Measurements from ENCODE around the gene WFIKKN1. TPM values are rescaled to one million over a fixed set of nuclear protein-coding genes. Genes with fewer than 3 reads are reported as not detected.

The WFIKKN1 gene
- total and polyA plus RNA-seq, 2 of the 13 experiments (the other 11 are each of a cell fraction or from before 2014, with no cell fraction given) = 1.7 to 4.9 TPM

DNA sequence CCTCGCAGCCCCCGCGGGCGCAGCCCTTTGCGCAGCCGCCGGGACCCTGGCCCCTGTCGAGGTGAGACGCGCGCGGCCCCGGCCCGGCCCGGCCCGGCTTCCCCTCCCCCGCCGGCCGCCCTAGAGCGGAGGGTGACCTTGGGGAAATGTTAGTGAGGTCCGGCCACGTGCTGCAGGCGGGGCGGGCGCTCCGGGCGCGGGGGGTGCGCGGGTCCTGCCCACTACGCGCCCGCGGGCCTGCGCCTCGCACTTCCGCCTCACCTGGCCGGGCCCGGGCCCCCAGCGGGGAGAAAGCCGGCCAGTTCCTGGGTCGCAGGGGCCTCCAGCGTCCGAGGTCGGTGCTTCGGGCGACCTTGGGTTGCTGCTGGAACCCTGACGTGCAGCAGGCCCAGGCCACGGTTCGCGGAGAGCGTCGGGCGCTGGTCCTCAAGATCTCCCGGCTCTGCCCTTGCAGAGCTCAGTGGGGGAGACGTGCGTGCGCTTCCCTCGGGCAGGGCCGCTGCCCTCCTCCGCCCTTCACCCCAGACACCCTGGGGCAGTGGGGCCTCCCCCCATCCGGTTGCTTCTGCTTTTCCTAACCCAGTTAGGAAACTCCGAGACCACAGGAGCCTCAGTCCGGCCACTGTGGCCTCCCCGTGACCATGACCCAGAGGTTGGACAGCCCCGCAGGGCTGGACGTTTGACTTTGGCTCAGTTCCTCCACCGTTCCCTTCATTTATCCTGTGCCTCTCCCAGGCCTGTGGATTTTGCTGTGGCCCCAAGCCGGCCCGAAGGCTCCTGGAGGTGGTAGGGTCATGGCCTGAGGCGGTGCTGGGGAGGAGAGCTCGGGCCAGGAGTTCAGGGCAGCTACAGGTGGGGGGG, 11.6 kb downstream of the WFIKKN1 start (continued):
- TF ChIP-seq, protein P1, sequence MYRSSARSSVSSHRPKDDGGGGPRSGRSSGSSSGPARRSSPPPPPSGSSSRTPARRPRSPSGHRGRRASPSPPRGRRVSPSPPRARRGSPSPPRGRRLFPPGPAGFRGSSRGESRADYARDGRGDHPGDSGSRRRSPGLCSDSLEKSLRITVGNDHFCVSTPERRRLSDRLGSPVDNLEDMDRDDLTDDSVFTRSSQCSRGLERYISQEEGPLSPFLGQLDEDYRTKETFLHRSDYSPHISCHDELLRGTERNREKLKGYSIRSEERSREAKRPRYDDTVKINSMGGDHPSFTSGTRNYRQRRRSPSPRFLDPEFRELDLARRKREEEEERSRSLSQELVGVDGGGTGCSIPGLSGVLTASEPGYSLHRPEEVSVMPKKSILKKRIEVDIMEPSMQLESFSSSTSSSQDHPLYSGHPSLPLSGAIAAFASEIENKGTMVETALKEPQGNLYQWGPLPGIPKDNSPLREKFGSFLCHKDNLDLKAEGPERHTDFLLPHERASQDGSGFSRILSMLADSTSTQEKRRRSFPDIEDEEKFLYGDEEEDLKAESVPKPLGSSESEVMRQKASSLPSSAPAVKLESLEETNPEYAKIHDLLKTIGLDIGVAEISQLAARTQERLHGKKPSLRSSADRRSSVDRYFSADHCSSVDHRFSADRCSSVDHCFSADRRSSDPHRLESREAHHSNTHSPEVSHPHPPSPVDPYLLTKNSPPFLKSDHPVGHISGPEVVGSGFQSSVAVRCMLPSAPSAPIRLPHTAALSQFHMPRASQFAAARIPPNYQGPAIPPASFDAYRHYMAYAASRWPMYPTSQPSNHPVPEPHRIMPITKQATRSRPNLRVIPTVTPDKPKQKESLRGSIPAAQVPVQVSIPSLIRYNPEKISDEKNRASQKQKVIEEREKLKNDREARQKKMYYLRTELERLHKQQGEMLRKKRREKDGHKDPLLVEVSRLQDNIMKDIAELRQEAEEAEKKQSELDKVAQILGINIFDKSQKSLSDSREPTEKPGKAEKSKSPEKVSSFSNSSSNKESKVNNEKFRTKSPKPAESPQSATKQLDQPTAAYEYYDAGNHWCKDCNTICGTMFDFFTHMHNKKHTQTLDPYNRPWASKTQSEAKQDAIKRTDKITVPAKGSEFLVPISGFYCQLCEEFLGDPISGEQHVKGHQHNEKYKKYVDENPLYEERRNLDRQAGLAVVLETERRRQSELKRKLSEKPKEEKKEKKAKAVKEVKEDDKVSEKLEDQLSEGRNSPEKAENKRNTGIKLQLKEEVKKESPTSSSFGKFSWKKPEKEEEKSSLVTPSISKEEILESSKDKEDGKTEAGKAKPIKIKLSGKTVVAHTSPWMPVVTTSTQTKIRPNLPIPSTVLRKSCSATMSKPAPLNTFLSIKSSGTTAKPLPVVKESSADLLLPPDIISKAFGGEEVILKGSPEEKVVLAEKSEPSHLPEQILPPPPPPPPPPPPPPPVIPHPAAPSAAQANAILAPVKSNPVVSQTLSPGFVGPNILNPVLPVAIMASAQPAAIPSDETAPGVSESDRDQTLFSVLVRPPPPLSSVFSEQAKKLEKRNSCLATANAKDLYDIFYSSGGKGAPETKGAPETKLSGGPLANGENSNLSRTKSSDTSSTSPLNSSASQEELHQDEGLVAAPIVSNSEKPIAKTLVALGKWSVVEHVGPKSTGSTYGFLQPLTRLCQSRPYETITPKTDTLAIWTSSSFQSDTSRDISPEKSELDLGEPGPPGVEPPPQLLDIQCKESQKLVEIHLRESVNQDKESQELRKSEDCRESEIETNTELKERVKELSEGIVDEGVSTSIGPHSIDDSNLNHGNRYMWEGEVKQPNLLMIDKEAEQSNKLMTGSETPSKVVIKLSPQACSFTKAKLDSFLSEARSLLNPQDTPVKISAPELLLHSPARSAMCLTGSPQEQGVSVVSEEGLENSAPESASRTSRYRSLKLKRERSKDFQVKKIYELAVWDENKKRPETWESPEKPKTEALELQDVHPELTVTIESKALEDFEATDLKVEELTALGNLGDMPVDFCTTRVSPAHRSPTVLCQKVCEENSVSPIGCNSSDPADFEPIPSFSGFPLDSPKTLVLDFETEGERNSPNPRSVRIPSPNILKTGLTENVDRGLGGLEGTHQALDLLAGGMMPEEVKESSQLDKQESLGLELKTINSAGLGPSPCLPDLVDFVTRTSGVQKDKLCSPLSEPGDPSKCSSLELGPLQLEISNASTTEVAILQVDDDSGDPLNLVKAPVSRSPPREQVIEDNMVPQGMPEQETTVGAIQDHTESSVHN (CRISPR knock-in tag; IDR thresholded peaks at IDR 0.05) = peak; percentile 57; the same call in 1 of the 2 replicates
- TF ChIP-seq HNRNPH1 (optimal IDR thresholded peaks at IDR 0.05; ENCODE audit: low read depth, low read length) (no peak), HES4 (CRISPR knock-in tag; IDR thresholded peaks at IDR 0.05; ENCODE audit: borderline replicate concordance) (peak; percentile 88; the same call in 1 of the 2 replicates), ZKSCAN8 (CRISPR knock-in tag; IDR thresholded peaks at IDR 0.05; ENCODE audit: borderline replicate concordance) (no peak), ZNF496 (CRISPR knock-in tag; IDR thresholded peaks at IDR 0.05; ENCODE audit: insufficient replicate concordance) (no peak), TGIF2 (CRISPR knock-in tag; IDR thresholded peaks at IDR 0.05) (0 out of 2 replicates have a peak, but pooled peaks have one; percentile 4), TCF7L2 (IDR thresholded peaks at IDR 0.05; ENCODE audit: low read depth, low read length) (no peak), ZFY (CRISPR knock-in tag; IDR thresholded peaks at IDR 0.05) (peak; percentile 76), MAZ (IDR thresholded peaks at IDR 0.05; ENCODE audit: borderline replicate concordance, low read depth, low read length) (0 out of 2 replicates have a peak, but pooled peaks have one; percentile 13), MAZ (CRISPR knock-in tag; IDR thresholded peaks at IDR 0.05; ENCODE audit: low read depth) (peak; percentile 64; the same call in 1 of the 2 replicates), ZNF484 (CRISPR knock-in tag; IDR thresholded peaks at IDR 0.05; ENCODE audit: borderline replicate concordance, low read depth) (0 out of 2 replicates have a peak, but pooled peaks have one; percentile 48)
- TF ChIP-seq, protein P2, sequence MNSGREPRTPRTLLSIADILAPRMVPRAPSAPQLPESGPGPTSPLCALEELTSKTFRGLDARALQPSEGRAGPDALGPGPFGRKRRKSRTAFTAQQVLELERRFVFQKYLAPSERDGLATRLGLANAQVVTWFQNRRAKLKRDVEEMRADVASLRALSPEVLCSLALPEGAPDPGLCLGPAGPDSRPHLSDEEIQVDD (CRISPR knock-in tag; IDR thresholded peaks at IDR 0.05; ENCODE audit: borderline replicate concordance) = no peak
- TF ChIP-seq, protein P3, sequence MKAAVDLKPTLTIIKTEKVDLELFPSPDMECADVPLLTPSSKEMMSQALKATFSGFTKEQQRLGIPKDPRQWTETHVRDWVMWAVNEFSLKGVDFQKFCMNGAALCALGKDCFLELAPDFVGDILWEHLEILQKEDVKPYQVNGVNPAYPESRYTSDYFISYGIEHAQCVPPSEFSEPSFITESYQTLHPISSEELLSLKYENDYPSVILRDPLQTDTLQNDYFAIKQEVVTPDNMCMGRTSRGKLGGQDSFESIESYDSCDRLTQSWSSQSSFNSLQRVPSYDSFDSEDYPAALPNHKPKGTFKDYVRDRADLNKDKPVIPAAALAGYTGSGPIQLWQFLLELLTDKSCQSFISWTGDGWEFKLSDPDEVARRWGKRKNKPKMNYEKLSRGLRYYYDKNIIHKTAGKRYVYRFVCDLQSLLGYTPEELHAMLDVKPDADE (CRISPR knock-in tag; IDR thresholded peaks at IDR 0.05) = 0 out of 2 replicates have a peak, but pooled peaks have one; percentile 39
- TF ChIP-seq, protein P4, sequence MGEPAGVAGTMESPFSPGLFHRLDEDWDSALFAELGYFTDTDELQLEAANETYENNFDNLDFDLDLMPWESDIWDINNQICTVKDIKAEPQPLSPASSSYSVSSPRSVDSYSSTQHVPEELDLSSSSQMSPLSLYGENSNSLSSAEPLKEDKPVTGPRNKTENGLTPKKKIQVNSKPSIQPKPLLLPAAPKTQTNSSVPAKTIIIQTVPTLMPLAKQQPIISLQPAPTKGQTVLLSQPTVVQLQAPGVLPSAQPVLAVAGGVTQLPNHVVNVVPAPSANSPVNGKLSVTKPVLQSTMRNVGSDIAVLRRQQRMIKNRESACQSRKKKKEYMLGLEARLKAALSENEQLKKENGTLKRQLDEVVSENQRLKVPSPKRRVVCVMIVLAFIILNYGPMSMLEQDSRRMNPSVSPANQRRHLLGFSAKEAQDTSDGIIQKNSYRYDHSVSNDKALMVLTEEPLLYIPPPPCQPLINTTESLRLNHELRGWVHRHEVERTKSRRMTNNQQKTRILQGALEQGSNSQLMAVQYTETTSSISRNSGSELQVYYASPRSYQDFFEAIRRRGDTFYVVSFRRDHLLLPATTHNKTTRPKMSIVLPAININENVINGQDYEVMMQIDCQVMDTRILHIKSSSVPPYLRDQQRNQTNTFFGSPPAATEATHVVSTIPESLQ (CRISPR knock-in tag; conservative IDR thresholded peaks at IDR 0.05) = no peak; the same call in 1 of the 2 replicates
